GM23338 (cell line): ENCODE measurements around the gene AHCYL1.

Source experiments
- CREB1 ChIP-seq: fragments of 250-450 bp; sonication (Bioruptor Pico); IDR thresholded peaks from 2 replicates; pipeline ENCODE4 v1.5.0; 2020; ENCODE audit warnings: low read depth, mild to moderate bottlenecking, moderate library complexity
- EZH2 ChIP-seq: fragments of 200-600 bp; sonication (generic); IDR thresholded peaks from one replicate; pipeline ENCODE4 v1.8.0; 2017; ENCODE audit warnings: antibody characterized with exemption, mild to moderate bottlenecking, low read depth; ENCODE audit not compliant: unreplicated experiment
- EZH2phosphoT487 ChIP-seq: fragments of 200-600 bp; sonication (generic); IDR thresholded peaks from one replicate; pipeline ENCODE4 v1.8.1; 2018; ENCODE audit warnings: antibody characterized with exemption; ENCODE audit not compliant: unreplicated experiment
- JUNB ChIP-seq: IDR thresholded peaks from one replicate; pipeline ENCODE4 v1.6.1; 2016; ENCODE audit warnings: antibody characterized with exemption; ENCODE audit not compliant: unreplicated experiment
- POLR2AphosphoS5 ChIP-seq: IDR thresholded peaks from 2 replicates; pipeline ENCODE4 v1.6.1; 2016; ENCODE audit warnings: antibody characterized with exemption, low read depth
- TF ChIP-seq, protein P1 (sequence below), 2 experiments: fragments of 200-600 bp in 1 of 2; sonication (generic) in 1 of 2; conservative IDR thresholded peaks; 2 replicates each; pipeline versions ENCODE4 v1.5.1 to v1.6.1; 2016 to 2017; ENCODE audit warnings: antibody characterized with exemption in 2 of 2, low read depth in 2 of 2, mild to moderate bottlenecking in 2 of 2, moderate library complexity in 1 of 2
- TF ChIP-seq, protein P2 (sequence below): fragments of 250-450 bp; sonication (Bioruptor Pico); IDR thresholded peaks from 2 replicates; pipeline ENCODE4 v1.5.0; 2020; ENCODE audit warnings: mild to moderate bottlenecking, moderate library complexity
- TF ChIP-seq, protein P3 (sequence below): IDR thresholded peaks from one replicate; pipeline ENCODE4 v1.6.1; 2018; ENCODE audit warnings: antibody characterized with exemption; ENCODE audit not compliant: unreplicated experiment

DNA sequence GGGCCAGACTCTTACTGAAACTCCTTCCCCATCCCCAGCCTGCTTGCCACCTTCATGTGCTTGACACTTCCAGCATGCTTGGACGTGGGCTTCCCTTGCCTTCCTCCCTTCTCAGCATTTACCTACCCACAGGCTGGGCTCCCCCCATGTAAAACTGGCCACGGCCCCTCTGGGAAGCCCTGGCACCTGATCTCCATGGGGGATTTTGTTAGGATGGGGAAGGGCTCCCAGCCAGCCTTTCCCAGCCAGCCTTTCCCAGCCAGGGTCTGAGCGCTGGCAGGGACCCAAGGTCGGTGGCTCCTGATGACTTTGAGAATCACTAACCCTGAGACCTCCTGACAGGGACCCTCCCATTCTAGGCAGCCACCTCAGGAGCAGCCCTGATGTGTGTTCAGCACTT, 79.2 kb downstream of the AHCYL1 start:
- TF ChIP-seq, protein P1, sequence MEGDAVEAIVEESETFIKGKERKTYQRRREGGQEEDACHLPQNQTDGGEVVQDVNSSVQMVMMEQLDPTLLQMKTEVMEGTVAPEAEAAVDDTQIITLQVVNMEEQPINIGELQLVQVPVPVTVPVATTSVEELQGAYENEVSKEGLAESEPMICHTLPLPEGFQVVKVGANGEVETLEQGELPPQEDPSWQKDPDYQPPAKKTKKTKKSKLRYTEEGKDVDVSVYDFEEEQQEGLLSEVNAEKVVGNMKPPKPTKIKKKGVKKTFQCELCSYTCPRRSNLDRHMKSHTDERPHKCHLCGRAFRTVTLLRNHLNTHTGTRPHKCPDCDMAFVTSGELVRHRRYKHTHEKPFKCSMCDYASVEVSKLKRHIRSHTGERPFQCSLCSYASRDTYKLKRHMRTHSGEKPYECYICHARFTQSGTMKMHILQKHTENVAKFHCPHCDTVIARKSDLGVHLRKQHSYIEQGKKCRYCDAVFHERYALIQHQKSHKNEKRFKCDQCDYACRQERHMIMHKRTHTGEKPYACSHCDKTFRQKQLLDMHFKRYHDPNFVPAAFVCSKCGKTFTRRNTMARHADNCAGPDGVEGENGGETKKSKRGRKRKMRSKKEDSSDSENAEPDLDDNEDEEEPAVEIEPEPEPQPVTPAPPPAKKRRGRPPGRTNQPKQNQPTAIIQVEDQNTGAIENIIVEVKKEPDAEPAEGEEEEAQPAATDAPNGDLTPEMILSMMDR (conservative IDR thresholded peaks at IDR 0.05; ENCODE audit: low read depth in 2 of 2): no peak
- TF ChIP-seq, protein P2, sequence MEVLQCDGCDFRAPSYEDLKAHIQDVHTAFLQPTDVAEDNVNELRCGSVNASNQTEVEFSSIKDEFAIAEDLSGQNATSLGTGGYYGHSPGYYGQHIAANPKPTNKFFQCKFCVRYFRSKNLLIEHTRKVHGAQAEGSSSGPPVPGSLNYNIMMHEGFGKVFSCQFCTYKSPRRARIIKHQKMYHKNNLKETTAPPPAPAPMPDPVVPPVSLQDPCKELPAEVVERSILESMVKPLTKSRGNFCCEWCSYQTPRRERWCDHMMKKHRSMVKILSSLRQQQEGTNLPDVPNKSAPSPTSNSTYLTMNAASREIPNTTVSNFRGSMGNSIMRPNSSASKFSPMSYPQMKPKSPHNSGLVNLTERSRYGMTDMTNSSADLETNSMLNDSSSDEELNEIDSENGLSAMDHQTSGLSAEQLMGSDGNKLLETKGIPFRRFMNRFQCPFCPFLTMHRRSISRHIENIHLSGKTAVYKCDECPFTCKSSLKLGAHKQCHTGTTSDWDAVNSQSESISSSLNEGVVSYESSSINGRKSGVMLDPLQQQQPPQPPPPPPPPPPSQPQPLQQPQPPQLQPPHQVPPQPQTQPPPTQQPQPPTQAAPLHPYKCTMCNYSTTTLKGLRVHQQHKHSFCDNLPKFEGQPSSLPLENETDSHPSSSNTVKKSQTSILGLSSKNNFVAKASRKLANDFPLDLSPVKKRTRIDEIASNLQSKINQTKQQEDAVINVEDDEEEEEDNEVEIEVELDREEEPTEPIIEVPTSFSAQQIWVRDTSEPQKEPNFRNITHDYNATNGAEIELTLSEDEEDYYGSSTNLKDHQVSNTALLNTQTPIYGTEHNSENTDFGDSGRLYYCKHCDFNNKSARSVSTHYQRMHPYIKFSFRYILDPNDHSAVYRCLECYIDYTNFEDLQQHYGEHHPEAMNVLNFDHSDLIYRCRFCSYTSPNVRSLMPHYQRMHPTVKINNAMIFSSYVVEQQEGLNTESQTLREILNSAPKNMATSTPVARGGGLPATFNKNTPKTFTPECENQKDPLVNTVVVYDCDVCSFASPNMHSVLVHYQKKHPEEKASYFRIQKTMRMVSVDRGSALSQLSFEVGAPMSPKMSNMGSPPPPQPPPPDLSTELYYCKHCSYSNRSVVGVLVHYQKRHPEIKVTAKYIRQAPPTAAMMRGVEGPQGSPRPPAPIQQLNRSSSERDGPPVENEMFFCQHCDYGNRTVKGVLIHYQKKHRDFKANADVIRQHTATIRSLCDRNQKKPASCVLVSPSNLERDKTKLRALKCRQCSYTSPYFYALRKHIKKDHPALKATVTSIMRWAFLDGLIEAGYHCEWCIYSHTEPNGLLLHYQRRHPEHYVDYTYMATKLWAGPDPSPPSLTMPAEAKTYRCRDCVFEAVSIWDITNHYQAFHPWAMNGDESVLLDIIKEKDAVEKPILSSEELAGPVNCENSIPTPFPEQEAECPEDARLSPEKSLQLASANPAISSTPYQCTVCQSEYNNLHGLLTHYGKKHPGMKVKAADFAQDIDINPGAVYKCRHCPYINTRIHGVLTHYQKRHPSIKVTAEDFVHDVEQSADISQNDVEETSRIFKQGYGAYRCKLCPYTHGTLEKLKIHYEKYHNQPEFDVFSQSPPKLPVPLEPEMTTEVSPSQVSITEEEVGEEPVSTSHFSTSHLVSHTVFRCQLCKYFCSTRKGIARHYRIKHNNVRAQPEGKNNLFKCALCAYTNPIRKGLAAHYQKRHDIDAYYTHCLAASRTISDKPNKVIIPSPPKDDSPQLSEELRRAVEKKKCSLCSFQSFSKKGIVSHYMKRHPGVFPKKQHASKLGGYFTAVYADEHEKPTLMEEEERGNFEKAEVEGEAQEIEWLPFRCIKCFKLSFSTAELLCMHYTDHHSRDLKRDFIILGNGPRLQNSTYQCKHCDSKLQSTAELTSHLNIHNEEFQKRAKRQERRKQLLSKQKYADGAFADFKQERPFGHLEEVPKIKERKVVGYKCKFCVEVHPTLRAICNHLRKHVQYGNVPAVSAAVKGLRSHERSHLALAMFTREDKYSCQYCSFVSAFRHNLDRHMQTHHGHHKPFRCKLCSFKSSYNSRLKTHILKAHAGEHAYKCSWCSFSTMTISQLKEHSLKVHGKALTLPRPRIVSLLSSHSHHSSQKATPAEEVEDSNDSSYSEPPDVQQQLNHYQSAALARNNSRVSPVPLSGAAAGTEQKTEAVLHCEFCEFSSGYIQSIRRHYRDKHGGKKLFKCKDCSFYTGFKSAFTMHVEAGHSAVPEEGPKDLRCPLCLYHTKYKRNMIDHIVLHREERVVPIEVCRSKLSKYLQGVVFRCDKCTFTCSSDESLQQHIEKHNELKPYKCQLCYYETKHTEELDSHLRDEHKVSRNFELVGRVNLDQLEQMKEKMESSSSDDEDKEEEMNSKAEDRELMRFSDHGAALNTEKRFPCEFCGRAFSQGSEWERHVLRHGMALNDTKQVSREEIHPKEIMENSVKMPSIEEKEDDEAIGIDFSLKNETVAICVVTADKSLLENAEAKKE (CRISPR knock-in tag): no peak
- no peak for TF ChIP-seq CREB1
- no peak for TF ChIP-seq POLR2AphosphoS5
- TF ChIP-seq JUNB: no peak
- no peak for TF ChIP-seq EZH2
- TF ChIP-seq EZH2phosphoT487: no peak
- TF ChIP-seq, protein P3, sequence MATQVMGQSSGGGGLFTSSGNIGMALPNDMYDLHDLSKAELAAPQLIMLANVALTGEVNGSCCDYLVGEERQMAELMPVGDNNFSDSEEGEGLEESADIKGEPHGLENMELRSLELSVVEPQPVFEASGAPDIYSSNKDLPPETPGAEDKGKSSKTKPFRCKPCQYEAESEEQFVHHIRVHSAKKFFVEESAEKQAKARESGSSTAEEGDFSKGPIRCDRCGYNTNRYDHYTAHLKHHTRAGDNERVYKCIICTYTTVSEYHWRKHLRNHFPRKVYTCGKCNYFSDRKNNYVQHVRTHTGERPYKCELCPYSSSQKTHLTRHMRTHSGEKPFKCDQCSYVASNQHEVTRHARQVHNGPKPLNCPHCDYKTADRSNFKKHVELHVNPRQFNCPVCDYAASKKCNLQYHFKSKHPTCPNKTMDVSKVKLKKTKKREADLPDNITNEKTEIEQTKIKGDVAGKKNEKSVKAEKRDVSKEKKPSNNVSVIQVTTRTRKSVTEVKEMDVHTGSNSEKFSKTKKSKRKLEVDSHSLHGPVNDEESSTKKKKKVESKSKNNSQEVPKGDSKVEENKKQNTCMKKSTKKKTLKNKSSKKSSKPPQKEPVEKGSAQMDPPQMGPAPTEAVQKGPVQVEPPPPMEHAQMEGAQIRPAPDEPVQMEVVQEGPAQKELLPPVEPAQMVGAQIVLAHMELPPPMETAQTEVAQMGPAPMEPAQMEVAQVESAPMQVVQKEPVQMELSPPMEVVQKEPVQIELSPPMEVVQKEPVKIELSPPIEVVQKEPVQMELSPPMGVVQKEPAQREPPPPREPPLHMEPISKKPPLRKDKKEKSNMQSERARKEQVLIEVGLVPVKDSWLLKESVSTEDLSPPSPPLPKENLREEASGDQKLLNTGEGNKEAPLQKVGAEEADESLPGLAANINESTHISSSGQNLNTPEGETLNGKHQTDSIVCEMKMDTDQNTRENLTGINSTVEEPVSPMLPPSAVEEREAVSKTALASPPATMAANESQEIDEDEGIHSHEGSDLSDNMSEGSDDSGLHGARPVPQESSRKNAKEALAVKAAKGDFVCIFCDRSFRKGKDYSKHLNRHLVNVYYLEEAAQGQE: no peak
